Measurements from ENCODE around the gene SMR3A.

- no peak for TF ChIP-seq EZH2 (IDR thresholded peaks at IDR 0.05; ENCODE audit: borderline replicate concordance)
- TF ChIP-seq, protein P1, sequence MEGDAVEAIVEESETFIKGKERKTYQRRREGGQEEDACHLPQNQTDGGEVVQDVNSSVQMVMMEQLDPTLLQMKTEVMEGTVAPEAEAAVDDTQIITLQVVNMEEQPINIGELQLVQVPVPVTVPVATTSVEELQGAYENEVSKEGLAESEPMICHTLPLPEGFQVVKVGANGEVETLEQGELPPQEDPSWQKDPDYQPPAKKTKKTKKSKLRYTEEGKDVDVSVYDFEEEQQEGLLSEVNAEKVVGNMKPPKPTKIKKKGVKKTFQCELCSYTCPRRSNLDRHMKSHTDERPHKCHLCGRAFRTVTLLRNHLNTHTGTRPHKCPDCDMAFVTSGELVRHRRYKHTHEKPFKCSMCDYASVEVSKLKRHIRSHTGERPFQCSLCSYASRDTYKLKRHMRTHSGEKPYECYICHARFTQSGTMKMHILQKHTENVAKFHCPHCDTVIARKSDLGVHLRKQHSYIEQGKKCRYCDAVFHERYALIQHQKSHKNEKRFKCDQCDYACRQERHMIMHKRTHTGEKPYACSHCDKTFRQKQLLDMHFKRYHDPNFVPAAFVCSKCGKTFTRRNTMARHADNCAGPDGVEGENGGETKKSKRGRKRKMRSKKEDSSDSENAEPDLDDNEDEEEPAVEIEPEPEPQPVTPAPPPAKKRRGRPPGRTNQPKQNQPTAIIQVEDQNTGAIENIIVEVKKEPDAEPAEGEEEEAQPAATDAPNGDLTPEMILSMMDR (IDR thresholded peaks at IDR 0.05; ENCODE audit: poor library complexity), result no peak
Measured at GRCh38 chr4:70313736-70314135, 46.8 kb upstream of the SMR3A start.

Data from hepatocyte (in vitro differentiated cells).